Measurements from ENCODE around the gene ZNF609. TPM values are rescaled to one million over a fixed set of nuclear protein-coding genes. Genes with fewer than 3 reads are reported as not detected.
A peak's percentile ranks its signal among the peaks of the same experiment; 100 is the strongest.
"Not testable (repeated sequence)": the region's sequence is repeated elsewhere in the genome, so short reads cannot be mapped to it uniquely, and the experiment has no call there.

Gene ZNF609
- total and polyA plus RNA-seq, 10 of the 15 experiments (the other 5 are each of a cell fraction or from before 2014, with no cell fraction given), result 5.1 to 35.3 (median 13.6) TPM

DNA sequence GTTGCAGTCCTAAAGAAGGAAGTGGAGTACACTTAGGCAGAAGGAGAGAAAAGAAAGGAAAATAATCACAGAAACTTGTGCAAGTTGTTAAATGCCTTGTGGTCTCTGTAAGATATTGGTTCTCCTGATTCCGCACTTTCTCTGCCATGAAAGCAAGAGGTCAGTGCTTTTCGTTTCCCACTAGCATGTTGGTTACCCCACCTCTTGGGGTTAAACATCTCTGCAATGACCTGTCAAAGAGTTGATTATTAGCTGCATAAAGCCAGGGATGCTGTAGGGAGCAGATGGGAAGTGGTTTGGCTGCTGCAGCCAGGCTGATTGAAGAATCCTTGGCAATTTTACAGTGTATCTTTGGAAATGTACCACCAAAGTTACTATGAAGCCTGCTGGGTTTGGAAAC is 33.3 kb downstream of the ZNF609 start:
- H3K27ac ChIP-seq (ENCODE audit: control insufficient read depth, insufficient read depth), result no peak overlapping the region
- no peaks in the 10 kb centered on the region for H4K20me1 ChIP-seq (ENCODE audit: control insufficient read depth, insufficient read depth)
- H2AFZ ChIP-seq (ENCODE audit: control insufficient read depth, low read depth, low read length), result no peak overlapping the region
- WGBS (ENCODE audit: insufficient coverage, insufficient replicate concordance, low lambda C conversion rate, missing lambda C conversion rate), result 100% methylated on average over 2 of the region's 2 CpGs
- TF ChIP-seq LARP7 (IDR thresholded peaks at IDR 0.05), result no peak
- no peak for TF ChIP-seq MTA3 (IDR thresholded peaks at IDR 0.05; ENCODE audit: borderline replicate concordance, low read length)
- TF ChIP-seq NR2F1 (conservative IDR thresholded peaks at IDR 0.05), result no peak
- TF ChIP-seq BHLHE40 (IDR thresholded peaks at IDR 0.05; ENCODE audit: borderline replicate concordance in 1 of 2, low read depth in 2 of 2, low read length in 1 of 2), result no peak
- TF ChIP-seq KDM1A (IDR thresholded peaks at IDR 0.05; ENCODE audit: borderline replicate concordance), result no peak
- TF ChIP-seq BRCA1 (IDR thresholded peaks at IDR 0.05; ENCODE audit: low read depth, low read length), result no peak
- TF ChIP-seq JUND (IDR thresholded peaks at IDR 0.05; ENCODE audit: low read depth, low read length), result no peak
- no peak for TF ChIP-seq YBX1 (IDR thresholded peaks at IDR 0.05)
- TF ChIP-seq, protein P1, sequence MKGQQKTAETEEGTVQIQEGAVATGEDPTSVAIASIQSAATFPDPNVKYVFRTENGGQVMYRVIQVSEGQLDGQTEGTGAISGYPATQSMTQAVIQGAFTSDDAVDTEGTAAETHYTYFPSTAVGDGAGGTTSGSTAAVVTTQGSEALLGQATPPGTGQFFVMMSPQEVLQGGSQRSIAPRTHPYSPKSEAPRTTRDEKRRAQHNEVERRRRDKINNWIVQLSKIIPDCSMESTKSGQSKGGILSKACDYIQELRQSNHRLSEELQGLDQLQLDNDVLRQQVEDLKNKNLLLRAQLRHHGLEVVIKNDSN (IDR thresholded peaks at IDR 0.05; ENCODE audit: borderline replicate concordance, extremely low read length, insufficient read depth, low read depth, low read length), result no peak
- TF ChIP-seq, protein P2, sequence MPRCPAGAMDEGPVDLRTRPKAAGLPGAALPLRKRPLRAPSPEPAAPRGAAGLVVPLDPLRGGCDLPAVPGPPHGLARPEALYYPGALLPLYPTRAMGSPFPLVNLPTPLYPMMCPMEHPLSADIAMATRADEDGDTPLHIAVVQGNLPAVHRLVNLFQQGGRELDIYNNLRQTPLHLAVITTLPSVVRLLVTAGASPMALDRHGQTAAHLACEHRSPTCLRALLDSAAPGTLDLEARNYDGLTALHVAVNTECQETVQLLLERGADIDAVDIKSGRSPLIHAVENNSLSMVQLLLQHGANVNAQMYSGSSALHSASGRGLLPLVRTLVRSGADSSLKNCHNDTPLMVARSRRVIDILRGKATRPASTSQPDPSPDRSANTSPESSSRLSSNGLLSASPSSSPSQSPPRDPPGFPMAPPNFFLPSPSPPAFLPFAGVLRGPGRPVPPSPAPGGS (IDR thresholded peaks at IDR 0.05; ENCODE audit: borderline replicate concordance, insufficient read depth, low read depth, low read length, poor library complexity, severe bottlenecking), result no peak
- H3K9me3 ChIP-seq (replicated peaks; ENCODE audit: control insufficient read depth, insufficient read depth, low read length), result no peaks in the 10 kb centered on the region
- intact Hi-C loops (cut with micrococcal nuclease; ENCODE audit: unreplicated experiment), result no loop called here
- POLR2A ChIA-PET, result interaction anchor here (1.5 kb wide), 1 partner anchor 10 kb away, joined by 6 read pairs; no protein-coding TSS in a partner anchor
- DNase-seq (ENCODE audit: low read depth, low spot score) (no peak), ATAC-seq (no peak), FAIRE-seq (no peak)
- 0 out of 4 replicates have a peak, but pooled peaks cover 0 to 7% of the 10 kb centered on the region in 2 experiments for H3K36me3 ChIP-seq (ENCODE audit: control insufficient read depth in 2 of 2, insufficient read depth in 2 of 2, low read length in 1 of 2)
- no peak overlapping the region for H3K9ac ChIP-seq (ENCODE audit: control insufficient read depth, insufficient read depth, low read length)
- no peaks in the 10 kb centered on the region for H3K4me1 ChIP-seq (ENCODE audit: control insufficient read depth, insufficient read depth, low read length)
- peaks cover 14% of the 10 kb centered on the region for H3K79me2 ChIP-seq (ENCODE audit: control insufficient read depth, insufficient read depth, low read length)
- RAD21 ChIA-PET (ENCODE audit: unreplicated experiment), result interaction anchor here (1.4 kb wide), 1 partner anchor 16 kb away, joined by 3 read pairs; no protein-coding TSS in a partner anchor
- H3K27me3 ChIP-seq (replicated peaks in 1 of 2; ENCODE audit: control insufficient read depth in 2 of 2, insufficient read depth in 2 of 2, low read length in 1 of 2), result no peaks in the 10 kb centered on the region
- no peak overlapping the region for H3K4me3 ChIP-seq
- SMC1A ChIA-PET (ENCODE audit: uncharacterized antibody, unreplicated experiment), result no interaction called here
- H3K4me2 ChIP-seq (ENCODE audit: control insufficient read depth, insufficient read depth), result no peak overlapping the region
- in situ Hi-C loops (cut with MboI), result no loop called here
- CTCF ChIA-PET, result interaction anchor here (2.7 kb wide), 1 partner anchor 10 kb away, joined by 8 read pairs; no protein-coding TSS in a partner anchor
- BruUV-seq (replicated peaks), result TSS peak; percentile 28

DNA sequence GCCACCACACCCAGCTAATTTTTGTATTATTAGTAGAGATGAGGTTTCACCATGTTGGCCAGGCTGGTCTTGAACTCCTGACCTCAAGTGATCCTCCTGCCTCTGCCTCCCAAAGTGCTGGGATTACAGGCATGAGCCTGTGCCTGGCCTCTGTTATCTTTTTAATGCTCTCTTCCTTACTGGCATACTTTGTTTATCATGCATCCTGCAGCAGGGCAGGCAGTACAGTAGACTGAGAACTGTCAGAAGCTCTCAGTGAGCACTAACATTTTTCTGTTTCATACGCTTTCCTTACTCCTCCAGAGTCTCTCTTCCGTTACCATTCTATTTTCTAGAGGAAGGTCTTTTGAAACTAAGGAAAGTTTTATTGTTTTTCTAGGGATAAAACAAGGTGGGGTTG is 35.6 kb downstream of the ZNF609 start:
- H2AFZ ChIP-seq (ENCODE audit: control insufficient read depth, low read depth, low read length); H3K4me3 ChIP-seq; SMC1A ChIA-PET (ENCODE audit: uncharacterized antibody, unreplicated experiment); H3K4me1 ChIP-seq (ENCODE audit: control insufficient read depth, insufficient read depth, low read length); intact Hi-C loops (cut with micrococcal nuclease; ENCODE audit: unreplicated experiment); in situ Hi-C loops (cut with MboI); H3K4me2 ChIP-seq (ENCODE audit: control insufficient read depth, insufficient read depth); H3K27me3 ChIP-seq (replicated peaks in 1 of 2; ENCODE audit: control insufficient read depth in 2 of 2, insufficient read depth in 2 of 2, low read length in 1 of 2); POLR2A ChIA-PET; RAD21 ChIA-PET (ENCODE audit: unreplicated experiment); DNase-seq (ENCODE audit: low read depth, low spot score); H4K20me1 ChIP-seq (ENCODE audit: control insufficient read depth, insufficient read depth); ATAC-seq; BruUV-seq (replicated peaks); H3K9me3 ChIP-seq (replicated peaks; ENCODE audit: control insufficient read depth, insufficient read depth, low read length); H3K9ac ChIP-seq (ENCODE audit: control insufficient read depth, insufficient read depth, low read length); FAIRE-seq; H3K27ac ChIP-seq (ENCODE audit: control insufficient read depth, insufficient read depth): not testable (repeated sequence)
- 100% methylated on average over 2 of the region's 2 CpGs for WGBS (ENCODE audit: insufficient coverage, insufficient replicate concordance, low lambda C conversion rate, missing lambda C conversion rate)
- Histone ChIP-seq H3K36me3 (ENCODE audit: control insufficient read depth in 2 of 2, insufficient read depth in 2 of 2, low read length in 1 of 2) (peaks cover 12 to 19% of the 10 kb centered on the region in 2 experiments; a peak in 3 of 4 replicates), H3K79me2 (ENCODE audit: control insufficient read depth, insufficient read depth, low read length) (peaks cover 22% of the 10 kb centered on the region)
- CTCF ChIA-PET, result interaction anchor here (2.7 kb wide), 1 partner anchor 12 kb away, joined by 8 read pairs; no protein-coding TSS in a partner anchor
